GM18868 (cell line): ENCODE data around the gene SPDYE6.
A peak's percentile ranks its signal among the peaks of the same experiment; 100 is the strongest.
"Not testable (repeated sequence)": the region's sequence is repeated elsewhere in the genome, so short reads cannot be mapped to it uniquely, and the experiment has no call there.

Experiments
- ATAC-seq: cut with Tn5 transposase; IDR thresholded peaks from one replicate; pipeline ENCODE4 v1.9.1; 2021; ENCODE audit warnings: mild to moderate bottlenecking, moderate library complexity; ENCODE audit not compliant: unreplicated experiment

Gene SPDYE6, protein sequence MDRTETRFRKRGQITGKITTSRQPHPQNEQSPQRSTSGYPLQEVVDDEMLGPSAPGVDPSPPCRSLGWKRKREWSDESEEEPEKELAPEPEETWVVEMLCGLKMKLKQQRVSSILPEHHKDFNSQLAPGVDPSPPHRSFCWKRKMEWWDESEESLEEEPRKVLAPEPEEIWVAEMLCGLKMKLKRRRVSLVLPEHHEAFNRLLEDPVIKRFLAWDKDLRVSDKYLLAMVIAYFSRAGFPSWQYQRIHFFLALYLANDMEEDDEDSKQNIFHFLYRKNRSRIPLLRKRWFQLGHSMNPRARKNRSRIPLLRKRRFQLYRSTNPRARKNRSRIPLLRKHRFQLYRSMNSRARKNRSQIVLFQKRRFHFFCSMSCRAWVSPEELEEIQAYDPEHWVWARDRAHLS

DNA sequence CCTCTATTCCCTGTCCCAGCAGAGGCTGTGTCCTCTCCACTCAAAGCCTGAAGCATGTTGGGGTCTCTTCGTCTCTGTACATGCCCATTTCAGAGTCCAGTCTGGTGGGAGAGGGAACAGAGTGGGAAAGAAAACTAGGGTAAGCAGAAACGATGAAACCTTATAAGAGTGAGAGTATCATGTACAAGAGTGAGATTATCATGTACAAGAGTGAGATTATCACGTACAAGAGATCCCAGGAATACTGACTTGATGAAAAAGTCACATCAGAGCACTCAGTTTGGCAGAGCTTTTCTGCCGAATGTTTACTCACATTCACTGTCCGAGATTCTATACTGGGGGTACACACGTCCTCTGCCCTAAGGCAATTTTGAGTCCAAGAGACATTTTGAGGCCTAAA lies at the start of gene SPDYE6:
TSS of gene SPDYE6 (minus strand) at position 101 of the 400 bp plus-strand sequence. CDS start 421 bp downstream, outside the sequence.
- not testable (repeated sequence) for ATAC-seq

DNA sequence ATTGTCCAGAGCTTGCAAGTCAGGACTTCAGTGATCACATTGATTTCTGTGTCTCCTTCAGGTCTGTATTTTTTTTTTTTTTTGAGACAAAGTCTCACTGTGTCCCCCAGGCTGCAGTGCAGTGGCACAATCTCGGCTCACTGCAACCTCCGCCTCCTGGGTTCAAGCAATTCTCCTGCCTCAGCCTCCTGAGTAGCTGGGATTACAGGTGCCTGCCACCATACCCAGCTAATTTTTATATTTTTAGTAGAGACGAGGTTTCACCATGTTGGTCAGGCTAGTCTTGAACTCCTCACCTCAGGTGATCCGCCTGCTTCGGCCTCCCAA lies 48.6 kb upstream of the SPDYE6 start:
- ATAC-seq: not testable (repeated sequence)

DNA sequence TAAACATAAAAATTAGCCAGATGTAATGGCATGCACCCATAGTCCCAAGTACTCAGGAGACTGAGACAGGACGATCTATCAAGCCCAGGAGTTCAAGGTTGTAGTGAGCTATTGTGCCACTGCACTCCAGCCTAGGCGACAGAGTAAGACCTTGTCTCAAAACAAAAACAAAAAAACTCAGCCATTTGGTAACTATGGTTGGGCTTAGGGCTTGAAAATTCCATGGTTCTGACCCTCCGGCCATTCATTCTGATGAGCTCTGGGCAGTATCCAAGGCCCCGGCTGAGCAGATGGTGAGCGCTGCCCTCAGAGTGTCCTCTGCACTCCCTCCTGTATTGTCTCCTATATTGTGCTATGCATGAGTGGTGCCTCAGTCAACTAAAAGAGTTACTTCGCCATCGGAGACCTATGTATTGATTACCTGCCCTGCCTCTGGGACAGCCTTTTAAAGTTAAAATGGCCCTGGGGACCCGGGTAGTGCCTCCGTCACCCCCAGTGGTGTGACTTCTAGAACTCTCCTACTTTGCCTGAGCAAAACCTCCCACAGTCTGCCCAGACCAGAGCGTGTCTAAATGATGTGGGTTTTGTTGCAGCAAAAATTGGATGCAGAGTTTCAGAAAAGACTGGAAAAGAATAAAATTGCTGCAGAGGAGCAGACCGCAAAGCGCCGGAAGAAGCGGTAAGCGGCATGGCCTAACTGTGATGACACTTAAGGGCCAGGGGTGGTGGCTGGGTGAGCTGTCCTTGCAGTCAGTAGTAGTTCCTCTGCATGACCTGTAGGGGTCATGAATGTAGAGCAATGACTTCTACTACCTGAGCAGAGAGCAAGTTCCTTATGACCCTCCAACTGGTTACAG lies 48.0 kb upstream of the SPDYE6 start:
- ATAC-seq: peak; percentile 77

DNA sequence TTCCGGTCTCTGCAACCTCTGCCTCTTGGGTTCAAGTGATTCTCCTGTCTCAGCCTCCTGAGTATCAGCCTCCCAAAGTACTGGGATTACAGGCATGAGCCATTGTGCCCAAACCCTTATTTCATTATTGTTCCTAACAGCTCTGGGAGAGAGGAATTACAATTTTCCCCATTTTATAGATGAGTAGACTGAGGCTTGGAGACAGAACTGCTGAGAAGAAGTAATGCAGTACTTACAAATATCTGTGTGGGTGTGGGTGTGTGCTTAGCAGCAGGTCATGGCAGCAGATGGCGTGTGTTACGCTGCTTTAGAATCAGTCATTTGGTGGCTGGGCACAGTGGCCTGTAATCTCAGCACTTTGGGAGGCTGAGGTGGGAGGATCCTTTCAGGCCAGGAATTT lies 47.3 kb upstream of the SPDYE6 start:
- ATAC-seq: no peak

DNA sequence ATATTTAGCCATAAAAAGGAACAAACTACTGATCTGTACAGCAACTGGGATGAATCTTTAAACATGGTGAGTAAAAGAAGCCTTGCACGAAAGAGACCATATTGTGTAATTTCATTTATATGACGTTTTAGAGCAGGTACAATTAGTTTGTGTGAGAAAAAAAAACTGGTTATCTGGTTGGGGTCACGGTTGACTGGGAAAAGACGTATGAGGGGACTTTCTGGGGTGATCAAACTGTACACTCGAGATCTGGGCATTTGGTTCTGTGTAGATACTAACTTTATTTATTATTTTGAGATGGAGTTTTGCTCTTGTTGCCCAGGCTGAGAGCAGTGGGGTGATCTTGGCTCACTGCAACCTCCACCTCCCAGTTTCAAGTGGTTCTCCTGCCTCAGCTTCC lies 44.1 kb upstream of the SPDYE6 start:
- ATAC-seq: no peak

DNA sequence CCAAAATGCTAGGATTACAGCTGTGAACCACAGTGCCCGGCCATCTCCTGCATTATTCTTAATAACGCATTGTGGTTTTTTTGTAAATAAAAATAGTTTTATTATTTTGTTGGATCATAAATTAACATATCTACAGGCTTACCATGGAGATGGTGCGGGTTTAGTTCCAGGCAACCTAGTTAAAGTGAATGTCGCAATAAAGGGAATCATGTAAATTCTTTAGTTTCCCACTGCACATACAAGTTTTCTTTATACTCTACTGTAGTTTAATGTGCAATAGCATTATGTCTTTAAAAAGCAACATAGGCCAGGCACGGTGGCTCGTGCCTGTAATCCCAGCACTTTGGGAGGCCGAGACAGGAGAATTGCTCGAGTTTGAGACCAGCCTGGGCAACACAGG lies 42.3 kb upstream of the SPDYE6 start:
- no peak for ATAC-seq

DNA sequence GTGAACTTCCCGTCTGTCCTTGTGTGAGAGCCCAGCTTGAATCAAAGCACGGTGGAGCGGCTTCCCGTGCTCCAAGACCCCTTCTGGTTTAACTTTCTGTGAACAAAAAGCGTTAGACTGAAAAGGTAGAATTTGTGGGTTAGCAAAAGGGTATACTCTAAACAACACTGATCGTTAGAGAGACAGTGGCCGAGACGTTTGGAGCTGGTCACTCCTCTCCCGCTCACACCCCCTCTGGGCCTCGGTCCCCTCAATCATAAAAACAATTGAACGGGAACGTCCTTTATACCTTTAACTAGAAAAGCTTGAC lies 40.4 kb upstream of the SPDYE6 start:
- ATAC-seq: no peak

DNA sequence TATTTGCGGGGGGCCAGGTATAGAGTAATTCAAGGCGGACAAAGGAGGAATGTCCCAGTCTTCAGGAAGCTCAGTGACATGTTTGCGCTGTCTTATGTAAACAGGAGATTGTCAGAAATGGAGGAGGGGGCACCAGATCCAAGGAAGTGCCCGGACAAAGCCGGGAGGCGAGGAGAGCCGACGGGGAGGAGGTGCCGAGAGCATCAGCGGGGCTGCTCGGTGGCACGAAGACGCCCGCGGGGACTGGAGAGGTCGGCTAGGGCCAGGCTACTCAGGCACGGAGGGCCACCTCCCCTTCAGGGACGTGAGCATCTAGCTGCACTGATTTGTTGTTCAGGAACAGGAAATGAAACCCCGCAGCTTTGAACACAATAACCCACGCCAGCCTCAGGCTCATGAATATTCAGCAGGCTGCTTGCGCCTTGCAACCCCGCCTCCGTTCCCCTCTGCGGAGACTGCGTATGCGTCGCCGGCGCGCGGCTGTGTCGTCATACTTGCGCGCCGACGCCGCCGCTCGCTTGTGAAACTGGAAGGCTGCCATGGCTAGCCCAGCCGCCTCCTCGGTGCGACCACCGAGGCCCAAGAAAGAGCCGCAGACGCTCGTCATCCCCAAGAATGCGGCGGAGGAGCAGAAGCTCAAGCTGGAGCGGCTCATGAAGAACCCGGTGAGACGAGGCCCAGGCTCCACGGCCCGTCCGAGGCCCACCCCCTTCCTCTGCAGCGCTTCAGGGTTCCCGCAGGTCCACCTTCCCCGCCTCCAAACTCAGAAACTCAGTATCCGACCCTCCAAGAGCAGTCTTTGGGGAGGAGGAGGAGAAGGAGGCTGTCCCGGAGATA lies 39.8 kb upstream of the SPDYE6 start, which contains the start of gene PRKRIP1:
TSS of gene PRKRIP1 (plus strand) at position 491 of the 837 bp plus-strand sequence. CDS start at position 540, 49 bp downstream.
- peak; percentile 98 for ATAC-seq

DNA sequence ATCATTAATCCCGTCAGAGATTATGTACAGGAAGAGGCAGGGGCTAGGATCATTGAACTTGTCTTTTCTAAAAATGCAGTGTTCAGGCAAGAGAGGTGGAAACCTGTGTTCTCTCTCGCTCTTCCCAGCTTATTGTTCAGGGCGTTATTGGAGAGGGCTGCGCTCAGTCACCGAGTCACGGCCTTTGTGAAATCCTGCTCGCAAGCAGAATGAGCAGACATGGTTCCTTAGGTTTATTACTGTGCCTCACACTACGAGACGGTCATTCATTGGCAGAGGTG lies 39.3 kb upstream of the SPDYE6 start:
- ATAC-seq: no peak

DNA sequence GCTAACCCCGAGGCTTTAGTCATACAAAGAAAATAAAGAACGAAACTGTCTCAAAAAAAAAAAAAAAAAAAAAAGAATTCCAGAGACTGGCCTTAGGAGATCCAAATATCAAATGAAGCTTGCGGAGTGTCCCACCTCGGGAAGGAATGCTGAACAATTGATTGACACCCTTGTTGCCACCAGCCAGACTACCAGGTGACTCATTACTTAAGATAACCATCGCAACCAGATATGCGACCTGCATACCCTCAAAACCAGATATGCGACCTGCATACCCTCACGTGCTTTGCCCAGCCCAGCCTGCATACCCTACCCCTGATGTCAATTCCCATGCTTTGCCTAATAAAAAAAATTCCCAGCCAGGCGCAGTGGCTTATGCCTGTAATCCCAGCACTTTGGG lies 37.2 kb upstream of the SPDYE6 start:
- ATAC-seq: no peak

DNA sequence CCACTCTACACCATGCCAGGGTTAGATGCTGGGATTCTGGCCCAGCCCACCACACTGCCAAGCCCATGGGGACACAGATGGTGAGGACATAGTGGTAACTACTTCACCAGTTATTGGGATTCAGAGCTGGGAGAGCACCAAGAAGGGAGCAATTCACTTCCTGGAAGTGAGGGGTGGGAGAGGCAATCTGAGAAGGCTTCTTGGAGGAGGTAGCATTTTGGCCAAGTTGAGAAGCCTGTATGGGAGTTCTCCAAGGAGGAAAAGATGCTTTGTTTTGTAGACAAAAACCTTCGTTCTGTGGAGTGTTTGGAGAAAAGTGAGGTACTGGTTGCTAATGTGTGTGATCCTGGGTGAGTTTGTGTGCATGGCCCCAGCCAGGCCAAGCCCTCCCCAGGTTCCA lies 36.1 kb upstream of the SPDYE6 start:
- ATAC-seq: no peak

DNA sequence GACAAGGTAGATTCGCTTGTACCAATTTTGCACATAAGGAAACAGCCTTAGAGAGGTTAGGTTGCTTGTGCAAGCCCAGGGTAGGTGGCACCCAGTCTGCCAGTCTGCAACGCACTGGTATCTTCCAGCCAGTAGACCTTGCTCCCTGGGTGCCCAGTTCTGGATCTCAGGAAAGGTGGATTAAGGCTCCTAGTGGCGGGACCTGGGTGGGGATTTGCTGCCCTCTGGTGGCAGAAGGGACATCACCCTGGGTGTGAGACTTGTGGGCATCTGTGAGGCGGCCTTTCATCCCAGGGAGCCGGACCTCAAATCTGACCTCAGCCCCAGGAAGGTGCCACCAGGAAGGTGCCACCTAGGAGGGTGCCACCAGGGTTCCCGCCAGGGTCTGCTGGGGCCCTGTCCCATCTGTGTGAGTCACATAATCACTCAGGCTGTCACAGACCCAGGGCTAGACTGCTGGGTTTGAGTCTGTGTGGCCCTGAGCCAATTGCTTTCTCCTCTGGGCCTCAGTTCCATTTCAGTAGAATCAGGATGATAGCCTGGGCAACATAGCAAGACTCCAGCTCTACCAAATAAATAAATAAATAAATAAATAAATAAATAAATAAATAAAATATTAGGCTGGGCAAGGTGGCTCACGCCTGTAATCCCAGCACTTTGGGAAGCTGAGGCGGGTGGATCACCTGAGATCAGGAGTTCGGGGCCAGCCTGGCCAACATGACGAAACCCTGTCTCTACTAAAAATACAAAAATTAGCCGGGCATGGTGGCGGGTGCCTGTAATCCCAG lies 34.6 kb upstream of the SPDYE6 start:
- ATAC-seq: no peak

DNA sequence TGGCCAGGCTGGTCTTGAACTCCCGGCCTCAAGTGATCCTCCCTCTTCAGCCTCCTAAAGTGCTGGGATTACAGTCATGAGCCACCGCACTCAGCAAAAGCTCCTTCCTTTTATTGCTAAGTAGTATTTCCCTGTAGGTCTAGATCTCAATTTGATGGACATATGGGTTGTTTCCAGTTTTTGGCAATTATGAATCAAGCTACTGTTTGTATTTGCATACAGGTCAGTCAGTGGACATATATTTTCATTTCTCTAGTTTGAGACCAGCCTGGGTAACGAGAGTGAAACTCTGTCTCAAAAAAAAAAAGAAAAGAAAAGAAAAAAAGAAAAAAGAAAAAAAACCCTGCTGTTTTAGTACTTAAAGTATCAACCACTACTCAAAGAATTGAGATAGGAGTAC lies 33.6 kb upstream of the SPDYE6 start:
- no peak for ATAC-seq

DNA sequence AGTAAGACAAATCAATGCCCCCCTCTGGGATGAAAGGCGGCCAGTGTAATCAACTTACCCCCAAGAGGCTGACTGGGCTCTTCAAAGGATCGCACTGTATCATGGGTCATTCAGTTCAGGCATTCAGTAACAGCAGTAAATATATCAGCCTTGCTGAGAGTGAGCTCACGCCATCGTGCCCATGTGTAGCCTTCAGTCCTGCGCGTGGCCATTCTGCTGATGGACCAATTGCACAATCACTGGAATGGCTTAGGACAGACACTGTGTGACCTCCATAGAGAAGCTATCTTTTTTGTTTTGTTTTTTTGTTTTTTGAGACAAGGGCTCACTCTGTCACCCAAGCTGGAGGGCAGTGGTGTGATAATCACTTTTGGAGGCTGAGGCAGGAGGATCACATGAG lies 30.8 kb upstream of the SPDYE6 start:
- no peak for ATAC-seq

DNA sequence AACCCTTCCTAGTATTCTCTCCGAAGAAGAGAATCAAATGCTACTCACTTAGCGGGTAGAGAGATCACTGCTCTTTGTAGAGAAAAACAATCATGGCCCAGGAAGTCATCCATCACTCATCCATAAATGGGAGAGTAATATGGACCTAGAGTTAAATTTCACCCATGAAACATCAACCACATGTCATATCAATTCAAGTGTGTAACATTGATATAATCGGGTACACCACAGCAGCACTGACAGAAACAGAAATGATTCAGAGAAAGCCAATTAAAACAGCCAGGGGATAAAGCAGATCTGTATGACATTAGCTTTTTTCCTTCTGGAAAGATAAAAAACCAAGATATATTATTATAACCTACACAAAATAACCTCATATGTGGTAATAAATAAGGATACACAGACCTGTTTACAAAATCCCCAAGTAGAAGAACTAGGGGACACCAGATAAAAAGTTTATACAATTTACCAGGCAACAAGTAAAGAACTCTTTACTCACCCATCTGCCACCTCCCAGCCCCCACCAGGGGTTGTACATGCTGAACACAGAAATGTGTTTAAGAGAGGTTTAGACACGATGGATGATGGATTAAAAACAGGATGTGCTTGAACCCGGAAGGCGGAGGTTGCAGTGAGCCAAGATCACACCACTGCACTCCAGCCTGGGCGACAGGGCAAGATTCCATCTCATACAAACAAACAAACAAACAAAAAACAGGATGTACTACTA lies 25.6 kb upstream of the SPDYE6 start:
- ATAC-seq: not testable (repeated sequence)

DNA sequence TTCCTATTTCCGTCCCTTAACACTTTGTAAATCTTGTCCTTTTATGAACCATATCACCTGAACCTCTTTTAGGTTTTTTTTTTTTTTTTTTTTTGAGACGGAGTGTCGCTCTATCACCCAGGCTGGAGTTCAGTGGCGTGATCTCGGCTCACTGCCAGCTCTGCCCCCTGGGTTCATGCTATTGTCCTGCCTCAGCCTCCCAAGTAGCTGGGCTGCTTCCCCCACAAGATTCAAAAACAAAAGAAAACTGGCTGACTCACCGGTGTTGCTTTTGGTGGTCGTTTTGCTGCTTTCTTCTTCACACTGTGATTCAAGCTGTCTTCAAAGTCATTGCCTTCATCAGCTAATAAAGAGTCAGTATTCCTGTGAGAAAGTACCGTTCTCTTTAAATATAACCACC lies 24.6 kb upstream of the SPDYE6 start:
- not testable (repeated sequence) for ATAC-seq

DNA sequence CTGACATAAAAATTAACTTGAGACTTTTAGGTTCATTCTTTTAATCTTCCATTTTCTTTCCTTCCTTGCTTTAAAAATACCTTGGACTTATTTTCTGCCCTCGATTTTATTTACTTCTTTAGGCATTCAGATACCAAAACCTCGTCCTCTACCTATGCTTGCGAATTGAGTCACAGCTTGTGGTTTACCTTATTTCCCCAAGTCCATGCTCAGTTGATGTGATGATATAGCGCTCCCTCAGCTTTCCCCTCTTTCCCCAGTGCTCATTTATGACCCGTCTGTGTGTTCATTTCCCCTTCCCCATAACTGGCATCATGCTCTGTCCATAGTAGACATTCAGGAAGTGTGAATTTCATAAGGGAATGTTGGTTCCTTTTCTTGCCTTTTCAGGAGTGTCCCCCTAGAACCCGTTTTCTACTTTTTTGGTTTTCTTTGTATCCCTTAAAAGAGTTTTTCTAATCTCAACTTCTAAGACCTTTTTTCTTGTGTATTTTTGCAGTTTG lies 20.8 kb upstream of the SPDYE6 start:
- no peak for ATAC-seq

DNA sequence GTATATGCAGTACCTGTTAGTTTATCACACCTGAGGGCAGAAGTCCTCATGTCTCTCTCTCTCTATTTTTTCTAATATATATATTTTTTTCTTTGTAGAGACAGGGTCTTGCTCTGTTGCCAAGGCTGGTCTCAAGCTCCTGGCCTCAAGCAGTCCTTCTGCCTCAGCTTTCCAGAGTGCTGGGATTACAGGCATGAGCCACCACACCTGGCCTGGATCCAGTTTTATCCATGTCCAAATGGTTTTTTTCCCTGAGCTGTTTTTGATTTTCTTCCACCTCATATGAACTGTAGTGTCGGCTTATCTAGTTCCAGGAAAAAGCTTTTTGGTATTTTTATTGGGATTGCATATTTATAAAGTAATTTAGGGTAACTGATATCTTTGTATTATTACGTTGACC lies 16.6 kb upstream of the SPDYE6 start:
- not testable (repeated sequence) for ATAC-seq

DNA sequence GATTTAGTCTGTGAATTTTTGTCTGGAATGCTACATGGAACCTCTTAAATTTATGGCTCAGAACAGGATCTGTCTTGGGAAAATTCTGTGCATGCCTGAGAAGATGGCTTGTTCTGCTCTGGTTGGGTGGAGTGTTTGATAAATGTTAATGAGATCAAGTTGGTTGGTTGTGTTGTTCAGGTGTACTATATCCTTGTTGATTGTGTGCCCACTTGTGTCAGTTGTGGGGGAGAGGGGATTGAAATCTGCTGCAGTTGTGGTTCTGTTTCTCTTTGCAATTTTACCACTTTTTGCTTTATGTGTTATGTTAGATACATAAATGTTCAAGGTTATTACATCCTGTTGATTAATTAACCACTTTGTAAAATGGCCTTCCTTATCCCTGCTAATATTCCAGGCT lies 13.8 kb upstream of the SPDYE6 start:
- not testable (repeated sequence) for ATAC-seq

DNA sequence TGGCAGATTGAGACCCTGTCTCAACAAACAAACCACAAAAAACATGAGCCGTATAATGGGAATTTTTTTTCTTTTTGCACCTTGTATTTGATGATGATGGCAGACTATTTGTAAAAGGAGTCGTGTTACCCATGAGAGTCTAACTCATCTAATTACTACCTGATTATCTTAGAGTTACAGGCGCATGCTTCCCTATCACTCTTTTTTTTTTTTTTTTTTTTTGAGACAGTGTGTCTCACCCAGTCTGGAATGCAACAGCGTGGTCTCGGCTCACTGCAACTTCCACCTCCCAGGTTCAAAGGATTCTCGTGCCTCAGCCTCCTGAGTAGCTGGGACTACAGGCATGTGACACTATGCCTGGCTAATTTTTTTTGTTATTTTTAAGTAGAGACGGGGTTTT lies 9.1 kb upstream of the SPDYE6 start:
- not testable (repeated sequence) for ATAC-seq
